Measurements from ENCODE around the gene BTBD9. TPM values are rescaled to one million over a fixed set of nuclear protein-coding genes. Genes with fewer than 3 reads are reported as not detected.

Gene BTBD9
- total and polyA plus RNA-seq, 4 donors: 8.7 to 73.9 (median 28.3) TPM

DNA sequence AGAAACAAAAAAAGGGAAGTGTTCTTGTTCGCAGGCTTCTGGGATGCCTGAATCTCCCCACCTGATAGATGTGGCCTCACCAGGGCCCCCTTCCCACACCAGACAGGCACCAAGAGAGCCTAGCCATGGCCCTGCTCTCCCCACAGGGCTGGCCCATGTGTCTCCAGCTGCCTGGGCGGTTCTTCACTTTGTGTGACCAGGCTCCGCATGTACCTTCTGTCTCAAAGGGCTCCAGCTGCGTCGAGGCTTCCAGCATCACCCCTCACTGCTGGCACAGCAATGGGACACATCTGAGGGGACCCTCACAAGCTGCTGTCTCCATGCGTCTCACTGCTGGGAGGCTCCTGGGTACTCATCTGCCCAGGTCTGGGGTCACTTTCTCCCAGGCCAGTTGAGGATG, 457.3 kb downstream of the BTBD9 start:
- peaks cover 0 to 6% (median 2%) of the 10 kb centered on the region in 4 donors for H3K36me3 ChIP-seq (ENCODE audit: control insufficient read depth in 4 of 4, insufficient read depth in 4 of 4, low read length in 4 of 4)
- H3K4me1 ChIP-seq (ENCODE audit: control insufficient read depth in 5 of 5, insufficient read depth in 5 of 5, low read length in 5 of 5): no peaks in the 10 kb centered on the region
- no peaks in the 10 kb centered on the region for H3K9me3 ChIP-seq (ENCODE audit: control insufficient read depth in 4 of 4, insufficient read depth in 3 of 4, low read length in 3 of 4)
- WGBS, 2 donors: 89 to 94% methylated on average over 6 of the region's 6 CpGs
- H3K4me3 ChIP-seq: no peak overlapping the region
- H3K27me3 ChIP-seq (ENCODE audit: control insufficient read depth in 3 of 3, insufficient read depth in 3 of 3, low read length in 2 of 3): no peaks in the 10 kb centered on the region
- no peak overlapping the region for H3K9ac ChIP-seq (ENCODE audit: insufficient read depth in 1 of 2, low read length in 2 of 2)
- no peak overlapping the region for H3K27ac ChIP-seq (ENCODE audit: low read depth in 1 of 2, low read length in 1 of 2)
- TF ChIP-seq, protein P1, sequence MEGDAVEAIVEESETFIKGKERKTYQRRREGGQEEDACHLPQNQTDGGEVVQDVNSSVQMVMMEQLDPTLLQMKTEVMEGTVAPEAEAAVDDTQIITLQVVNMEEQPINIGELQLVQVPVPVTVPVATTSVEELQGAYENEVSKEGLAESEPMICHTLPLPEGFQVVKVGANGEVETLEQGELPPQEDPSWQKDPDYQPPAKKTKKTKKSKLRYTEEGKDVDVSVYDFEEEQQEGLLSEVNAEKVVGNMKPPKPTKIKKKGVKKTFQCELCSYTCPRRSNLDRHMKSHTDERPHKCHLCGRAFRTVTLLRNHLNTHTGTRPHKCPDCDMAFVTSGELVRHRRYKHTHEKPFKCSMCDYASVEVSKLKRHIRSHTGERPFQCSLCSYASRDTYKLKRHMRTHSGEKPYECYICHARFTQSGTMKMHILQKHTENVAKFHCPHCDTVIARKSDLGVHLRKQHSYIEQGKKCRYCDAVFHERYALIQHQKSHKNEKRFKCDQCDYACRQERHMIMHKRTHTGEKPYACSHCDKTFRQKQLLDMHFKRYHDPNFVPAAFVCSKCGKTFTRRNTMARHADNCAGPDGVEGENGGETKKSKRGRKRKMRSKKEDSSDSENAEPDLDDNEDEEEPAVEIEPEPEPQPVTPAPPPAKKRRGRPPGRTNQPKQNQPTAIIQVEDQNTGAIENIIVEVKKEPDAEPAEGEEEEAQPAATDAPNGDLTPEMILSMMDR (IDR thresholded peaks at IDR 0.05; ENCODE audit: control extremely low read depth, extremely low read depth): no peak
- ATAC-seq (ENCODE audit: insufficient read depth, low FRiP score): no peak
- DNase-seq: no peak

- H3K27me3 ChIP-seq (ENCODE audit: control insufficient read depth in 3 of 3, insufficient read depth in 3 of 3, low read length in 2 of 3): no peaks in the 10 kb centered on the region
- no peak overlapping the region for H3K9ac ChIP-seq (ENCODE audit: insufficient read depth in 1 of 2, low read length in 2 of 2)
- peaks cover 0 to 9% (median under 1%) of the 10 kb centered on the region in 4 donors for H3K36me3 ChIP-seq (ENCODE audit: control insufficient read depth in 4 of 4, insufficient read depth in 4 of 4, low read length in 4 of 4)
- no peaks in the 10 kb centered on the region for H3K9me3 ChIP-seq (ENCODE audit: control insufficient read depth in 4 of 4, insufficient read depth in 3 of 4, low read length in 3 of 4)
- TF ChIP-seq, protein P1 (IDR thresholded peaks at IDR 0.05; ENCODE audit: control extremely low read depth, extremely low read depth): no peak
- H3K4me3 ChIP-seq: no peak overlapping the region
- H3K4me1 ChIP-seq (ENCODE audit: control insufficient read depth in 5 of 5, insufficient read depth in 5 of 5, low read length in 5 of 5): no peaks in the 10 kb centered on the region
- ATAC-seq (ENCODE audit: insufficient read depth, low FRiP score) (no peak), DNase-seq (no peak)
- H3K27ac ChIP-seq (ENCODE audit: low read depth in 1 of 2, low read length in 1 of 2): no peak overlapping the region
- 92 to 93% methylated on average over 12 of the region's 12 CpGs for WGBS, 2 donors
These were observed 459.1 kb downstream of the BTBD9 start for GRCh38 chr6:38180586-38180985.

DNA sequence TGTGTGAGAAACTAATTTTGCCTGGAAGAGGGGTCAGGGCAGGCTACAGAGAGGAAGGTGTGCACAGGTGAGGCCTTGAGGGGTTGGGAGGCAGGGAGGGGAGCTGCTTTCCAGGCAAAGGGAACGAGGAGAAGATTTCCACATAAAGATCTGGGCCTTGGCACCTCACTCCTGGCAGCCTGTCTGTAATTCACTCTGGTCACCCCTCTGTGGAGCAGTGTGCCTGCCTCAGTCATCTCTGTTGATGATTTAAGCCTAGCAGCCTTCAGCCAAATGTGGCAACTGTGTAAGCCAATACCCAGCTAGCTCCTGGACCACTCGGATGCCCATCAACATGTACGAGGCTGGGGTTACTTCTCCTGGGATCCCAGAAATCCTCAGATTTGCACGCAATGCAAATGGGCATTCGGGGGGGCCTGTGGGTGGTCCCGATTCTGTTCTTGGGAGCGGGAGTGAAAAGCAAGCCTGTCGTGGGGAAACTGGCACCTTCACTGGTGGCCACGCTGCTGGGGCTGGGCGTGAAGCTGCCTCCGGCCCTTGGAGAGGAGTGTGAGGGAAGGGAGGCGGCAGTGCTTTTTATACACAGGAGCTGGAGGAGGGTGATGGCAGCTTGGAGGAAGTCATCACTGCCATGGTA, 459.8 kb downstream of the BTBD9 start:
- Histone ChIP-seq H3K4me1 (ENCODE audit: control insufficient read depth in 5 of 5, insufficient read depth in 5 of 5, low read length in 5 of 5) (no peaks in the 10 kb centered on the region), H3K9me3 (ENCODE audit: control insufficient read depth in 4 of 4, insufficient read depth in 3 of 4, low read length in 3 of 4) (no peaks in the 10 kb centered on the region), H3K9ac (ENCODE audit: insufficient read depth in 1 of 2, low read length in 2 of 2) (no peak overlapping the region), H3K27ac (ENCODE audit: low read depth in 1 of 2, low read length in 1 of 2) (no peak overlapping the region), H3K27me3 (ENCODE audit: control insufficient read depth in 3 of 3, insufficient read depth in 3 of 3, low read length in 2 of 3) (no peaks in the 10 kb centered on the region), H3K36me3 (ENCODE audit: control insufficient read depth in 4 of 4, insufficient read depth in 4 of 4, low read length in 4 of 4) (peaks cover 0 to 10% (median 0%) of the 10 kb centered on the region in 4 donors), H3K4me3 (no peak overlapping the region)
- ATAC-seq (ENCODE audit: insufficient read depth, low FRiP score) (no peak), DNase-seq (no peak)
- TF ChIP-seq, protein P1 (IDR thresholded peaks at IDR 0.05; ENCODE audit: control extremely low read depth, extremely low read depth): no peak
- 91 to 95% methylated on average over 12 of the region's 12 CpGs for WGBS, 2 donors

DNA sequence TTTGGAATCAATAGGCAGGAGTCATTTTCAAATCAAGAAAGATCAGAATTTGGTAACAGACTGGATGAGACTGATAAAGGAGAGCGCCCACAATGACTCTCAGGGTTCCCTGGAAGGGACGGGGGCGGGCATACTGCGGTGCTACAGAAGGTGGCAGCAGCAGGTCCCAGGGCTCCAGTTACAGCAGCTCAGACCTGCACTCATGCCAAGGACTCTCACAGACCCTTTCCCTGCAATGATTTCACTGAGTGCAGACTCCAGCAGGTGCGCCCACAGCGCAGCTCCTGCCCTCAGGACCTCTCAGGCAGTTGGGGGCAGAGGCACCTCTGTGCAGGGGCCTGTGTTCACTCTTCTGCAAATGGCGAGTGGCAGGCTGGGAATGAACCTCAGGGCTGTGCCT, 460.4 kb downstream of the BTBD9 start:
- no peaks in the 10 kb centered on the region for H3K4me1 ChIP-seq (ENCODE audit: control insufficient read depth in 5 of 5, insufficient read depth in 5 of 5, low read length in 5 of 5)
- DNase-seq: no peak
- no peak overlapping the region for H3K9ac ChIP-seq (ENCODE audit: insufficient read depth in 1 of 2, low read length in 2 of 2)
- ATAC-seq (ENCODE audit: insufficient read depth, low FRiP score): no peak
- no peaks in the 10 kb centered on the region for H3K27me3 ChIP-seq (ENCODE audit: control insufficient read depth in 3 of 3, insufficient read depth in 3 of 3, low read length in 2 of 3)
- H3K36me3 ChIP-seq (ENCODE audit: control insufficient read depth in 4 of 4, insufficient read depth in 4 of 4, low read length in 4 of 4): peaks cover 0 to 13% (median 0%) of the 10 kb centered on the region in 4 donors
- H3K9me3 ChIP-seq (ENCODE audit: control insufficient read depth in 4 of 4, insufficient read depth in 3 of 4, low read length in 3 of 4): no peaks in the 10 kb centered on the region
- WGBS, 2 donors: 96 to 97% methylated on average over 7 of the region's 7 CpGs
- TF ChIP-seq, protein P1 (IDR thresholded peaks at IDR 0.05; ENCODE audit: control extremely low read depth, extremely low read depth): no peak
- H3K27ac ChIP-seq (ENCODE audit: low read depth in 1 of 2, low read length in 1 of 2): no peak overlapping the region
- no peak overlapping the region for H3K4me3 ChIP-seq
